HL-60 (cell line): ENCODE measurements around the gene PIP5K1C.

ENCODE experiments used
- DNase-seq, 2 experiments: peaks; one replicate each; pipeline ENCODE4 v3.0.0-alpha.2; 2010 to 2020; ENCODE audit warnings: low read depth in 1 of 2, low spot score in 1 of 2
- H3K27ac ChIP-seq: fragments of 250-450 bp; sonication (Bioruptor Pico); replicated peaks from 2 replicates; pipeline ENCODE4 v1.5.1; 2020; ENCODE audit warnings: mild to moderate bottlenecking, moderate library complexity
- H3K27me3 ChIP-seq: fragments of 250-450 bp; sonication (Bioruptor Pico); 2 replicates; pipeline ENCODE4 v1.5.1; 2021; ENCODE audit warnings: mild to moderate bottlenecking, moderate library complexity; ENCODE audit not compliant: insufficient read depth, poor library complexity, severe bottlenecking
- H3K4me3 ChIP-seq: replicated peaks from 2 replicates; pipeline ENCODE4 v1.5.1; 2011; ENCODE audit warnings: mild to moderate bottlenecking, control low read depth, low read length; ENCODE audit not compliant: insufficient read depth
- CTCF ChIP-seq: IDR thresholded peaks from one replicate; pipeline ENCODE4 v1.5.1; 2011; ENCODE audit warnings: low read length, control low read depth, inconsistent platforms; ENCODE audit not compliant: insufficient read depth
- GABPA ChIP-seq: IDR thresholded peaks from 2 replicates; pipeline ENCODE4 v1.6.1; 2012; ENCODE audit warnings: low read depth
- POLR2AphosphoS5 ChIP-seq: IDR thresholded peaks from 2 replicates; pipeline ENCODE4 v1.6.1; 2012; ENCODE audit warnings: low read depth
- REST ChIP-seq: IDR thresholded peaks from 2 replicates; pipeline ENCODE4 v1.6.1; 2012; ENCODE audit warnings: low read depth; ENCODE audit not compliant: insufficient replicate concordance
- SPI1 ChIP-seq: IDR thresholded peaks from 2 replicates; pipeline ENCODE4 v1.6.1; 2012; ENCODE audit warnings: low read depth, mild to moderate bottlenecking, borderline replicate concordance

The PIP5K1C gene

GRCh38 chr19:3620145-3620816 lies 80.0 kb downstream of the PIP5K1C start:
- DNase-seq, result no peak
- no peaks in the 10 kb centered on the region for H3K27me3 ChIP-seq
- H3K4me3 ChIP-seq, result no peak overlapping the region
- no peak overlapping the region for H3K27ac ChIP-seq
- TF ChIP-seq GABPA (no peak), POLR2AphosphoS5 (no peak), REST (no peak)

GRCh38 chr19:3619631-3620012 lies 80.6 kb downstream of the PIP5K1C start:
- DNase-seq, result no peak
- TF ChIP-seq POLR2AphosphoS5 (no peak), CTCF (no peak), SPI1 (no peak), GABPA (no peak), REST (no peak)
- H3K4me3 ChIP-seq, result no peak overlapping the region
- no peaks in the 10 kb centered on the region for H3K27me3 ChIP-seq
- no peak overlapping the region for H3K27ac ChIP-seq

GRCh38 chr19:3618811-3619630 lies 81.2 kb downstream of the PIP5K1C start:
- Histone ChIP-seq H3K27ac (no peak overlapping the region), H3K4me3 (no peak overlapping the region)
- TF ChIP-seq GABPA (no peak), CTCF (no peak), SPI1 (no peak), REST (no peak), POLR2AphosphoS5 (no peak)

More at GRCh38 chr19:3618811-3619630, 81.2 kb downstream of the PIP5K1C start:
- no peaks in the 10 kb centered on the region for H3K27me3 ChIP-seq
- no peak for DNase-seq
